ENCODE results near the gene TMEM8B. TPM values are rescaled to one million over a fixed set of nuclear protein-coding genes. Genes with fewer than 3 reads are reported as not detected.

Gene TMEM8B
- total RNA-seq, 1 experiment from 2014 or later: 9.3 TPM

DNA sequence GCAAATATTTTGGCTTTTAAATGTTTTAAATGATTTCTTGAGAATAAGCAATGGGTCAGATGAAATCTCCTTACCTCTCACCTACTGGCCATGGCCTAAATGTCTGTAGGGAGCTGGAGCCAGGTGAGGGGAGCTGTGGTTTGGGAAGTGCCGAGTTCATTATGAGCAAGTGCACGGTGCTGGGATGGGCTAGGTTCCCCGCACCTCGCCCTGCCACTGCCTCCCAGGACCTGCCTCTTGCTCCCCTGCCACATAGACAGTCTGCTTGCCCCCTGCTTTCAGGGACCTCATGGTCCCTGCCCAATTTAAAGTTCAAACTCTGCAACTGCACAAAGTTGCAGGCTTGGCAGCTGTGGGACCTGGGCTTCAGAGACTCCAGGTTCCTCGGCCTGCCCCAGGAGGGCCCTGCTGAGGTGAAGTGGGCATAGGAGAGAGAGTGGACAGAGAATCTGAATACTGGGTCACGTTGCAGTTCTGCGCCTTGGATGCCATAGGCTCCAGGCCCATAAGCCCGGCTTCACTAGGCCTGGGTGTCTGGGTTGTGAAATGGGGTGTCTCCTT lies 35.7 kb downstream of the TMEM8B start:
- no peak overlapping the region for H3K18ac ChIP-seq (ENCODE audit: insufficient read length, low read depth, low read length)
- no peak for TF ChIP-seq CTCF (conservative IDR thresholded peaks at IDR 0.05)
- no peaks in the 10 kb centered on the region for H3K9me3 Mint-ChIP-seq
- no peak for DNase-seq
- H3K4ac ChIP-seq (ENCODE audit: low read depth, low read length): no peak overlapping the region
- H3K4me3 Mint-ChIP-seq: no peak overlapping the region
- no peak overlapping the region for H3K4me2 ChIP-seq (ENCODE audit: insufficient read depth, insufficient read length, low read length)
- H3K79me2 ChIP-seq (ENCODE audit: insufficient read depth, low read length): no peaks in the 10 kb centered on the region
- H3K27me3 Mint-ChIP-seq (ENCODE audit: low read depth): peaks cover 32% of the 10 kb centered on the region
- H2BK15ac ChIP-seq (ENCODE audit: low read depth, low read length): no peak overlapping the region
- peaks cover 0 to 3% (median 1%) of the 10 kb centered on the region in 3 experiments; a peak in 3 of 7 replicates for H3K36me3 Mint-ChIP-seq (ENCODE audit: insufficient read depth in 1 of 3, low read depth in 3 of 3)
- no peak overlapping the region for H2BK12ac ChIP-seq (ENCODE audit: insufficient read length, low read depth, low read length)
- H4K8ac ChIP-seq (replicated peaks; ENCODE audit: insufficient read length, low read depth, low read length): no peak overlapping the region
- peaks cover 23% of the 10 kb centered on the region in 2 experiments for H3K4me1 Mint-ChIP-seq
- no peak overlapping the region for H3K56ac ChIP-seq (ENCODE audit: insufficient read length, low read depth, low read length)
- no peak overlapping the region for H3K9ac ChIP-seq (ENCODE audit: extremely low read depth, insufficient read length, low read length)
- H2BK20ac ChIP-seq (ENCODE audit: low read depth, low read length, poor library complexity, severe bottlenecking): no peak overlapping the region
- H3K23me2 ChIP-seq (ENCODE audit: insufficient read length, low read depth, low read length, poor library complexity, severe bottlenecking): no peaks in the 10 kb centered on the region
- H3T11ph ChIP-seq (ENCODE audit: low read length): no peak overlapping the region
- no peak overlapping the region for H3K14ac ChIP-seq (ENCODE audit: insufficient read depth, low read length)
- no peaks in the 10 kb centered on the region for H3K9me3 ChIP-seq (ENCODE audit: control insufficient read depth, low read depth, low read length)
- no peaks in the 10 kb centered on the region for H4K20me1 ChIP-seq (ENCODE audit: control insufficient read depth, insufficient read depth, insufficient read length)
- no peak overlapping the region for H2BK120ac ChIP-seq (ENCODE audit: low read depth, low read length, poor library complexity, severe bottlenecking)
- H4K5ac ChIP-seq (ENCODE audit: insufficient read length, low read depth, low read length): no peak overlapping the region
- no peak overlapping the region for H2AFZ ChIP-seq (ENCODE audit: low read length)
- H4K91ac ChIP-seq (ENCODE audit: insufficient read length, low read depth, low read length): no peak overlapping the region
- H3K79me1 ChIP-seq (ENCODE audit: insufficient read depth, low read depth, low read length, poor library complexity, severe bottlenecking): no peaks in the 10 kb centered on the region
- WGBS (ENCODE audit: extremely low coverage, insufficient read length, low lambda C conversion rate): no CpG with 5 or more reads among the region's 8 CpGs
- no peak overlapping the region for H2AK5ac ChIP-seq (ENCODE audit: insufficient read length, low read length)
- H2BK5ac ChIP-seq (ENCODE audit: insufficient read length, low read length): no peak overlapping the region
- H3K4me1 ChIP-seq (ENCODE audit: insufficient read depth, low read length): peaks cover 7% of the 10 kb centered on the region; the same call in 1 of the 2 replicates
- no peaks in the 10 kb centered on the region for H3K27me3 ChIP-seq (ENCODE audit: insufficient read depth, low read length)
- H3K27ac ChIP-seq (ENCODE audit: insufficient read length, low read depth, low read length): no peak overlapping the region
- no peak overlapping the region for H3K27ac Mint-ChIP-seq
- no peak overlapping the region for H3K23ac ChIP-seq (ENCODE audit: insufficient read length, low read depth, low read length)
